Activated CD8-positive, alpha-beta T cell treated with anti-CD3 and anti-CD28 coated beads for 36 hours (primary cell): ENCODE results near the gene TFF3. TPM values are rescaled to one million over a fixed set of nuclear protein-coding genes. Genes with fewer than 3 reads are reported as not detected.

Source experiments
- ATAC-seq: fragments of 200-7000 bp; cut with Tn5 transposase; one replicate; pipeline ENCODE4 v1.10.0; 2021; ENCODE audit warnings: mild to moderate bottlenecking, moderate library complexity
- CTCF ChIA-PET: fragments of 350-600 bp; sonication (Branson Sonifier 250); formaldehyde crosslinking; loops from one replicate; lab custom pipeline; 2021; ENCODE audit warnings: antibody characterized with exemption; lab: Charles Lee
- POLR2A ChIA-PET: fragments of 350-600 bp; sonication (Branson Sonifier 250); formaldehyde crosslinking; loops from one replicate; lab custom pipeline; 2021; ENCODE audit warnings: antibody characterized with exemption; lab: Charles Lee
- DNase-seq: peaks from one replicate; pipeline ENCODE4 v3.0.0-alpha.2; 2020
- H3K27ac Mint-ChIP-seq: one replicate; pipeline ENCODE4 v1.8.0; 2021; ENCODE audit warnings: mild to moderate bottlenecking, mixed read lengths
- H3K27me3 Mint-ChIP-seq: one replicate; pipeline ENCODE4 v1.8.0; 2021; ENCODE audit warnings: mixed read lengths
- H3K36me3 Mint-ChIP-seq: one replicate; pipeline ENCODE4 v1.8.0; 2021; ENCODE audit warnings: low read depth, mixed read lengths
- H3K4me1 Mint-ChIP-seq: one replicate; pipeline ENCODE4 v1.8.0; 2021; ENCODE audit warnings: low read depth, mixed read lengths
- H3K4me3 Mint-ChIP-seq: one replicate; pipeline ENCODE4 v1.8.0; 2021; ENCODE audit warnings: mild to moderate bottlenecking, moderate library complexity, mixed read lengths
- H3K9me3 Mint-ChIP-seq: one replicate; pipeline ENCODE4 v1.8.0; 2021; ENCODE audit warnings: mixed read lengths
- CTCF ChIP-seq: fragments of 200-600 bp; IDR thresholded peaks from one replicate; pipeline ENCODE4 v1.8.0; 2022; ENCODE audit warnings: antibody characterized with exemption, mild to moderate bottlenecking
- intact Hi-C: fragments of 100-400 bp; cut with micrococcal nuclease; formaldehyde crosslinking; loops from one replicate; pipeline ENCODE4 v1.10.0; 2022
- total RNA-seq, 2 experiments: library from RNA; stranded (reverse); gene quantifications; one replicate each; pipeline ENCODE4 v1.2.3, GENCODE V29; 2021

TFF3 gene
- total RNA-seq, 2 experiments from 2014 or later: not detected

- DNase-seq (no peak), ATAC-seq (no peak)
- no peaks in the 10 kb centered on the region for H3K4me1 Mint-ChIP-seq
- ChIA-PET CTCF (interaction anchor here (1.0 to 1.7 kb wide), 5 partner anchors 19 to 170 kb away, joined by 3 to 6 read pairs (median 3); no protein-coding TSS in a partner anchor), POLR2A (interaction anchor here (0.6 kb wide), 2 partner anchors 74 to 90 kb away, joined by 3 read pairs; no protein-coding TSS in a partner anchor)
- peaks cover 2% of the 10 kb centered on the region for H3K36me3 Mint-ChIP-seq
- no peak overlapping the region for H3K4me3 Mint-ChIP-seq
- TF ChIP-seq CTCF: no peak
- H3K27ac Mint-ChIP-seq: no peak overlapping the region
- no peaks in the 10 kb centered on the region for H3K27me3 Mint-ChIP-seq
- peaks cover 18% of the 10 kb centered on the region for H3K9me3 Mint-ChIP-seq
- intact Hi-C loops: no loop called here
Measured at GRCh38 chr21:42357307-42357706, 42.1 kb upstream of the TFF3 start.

DNA sequence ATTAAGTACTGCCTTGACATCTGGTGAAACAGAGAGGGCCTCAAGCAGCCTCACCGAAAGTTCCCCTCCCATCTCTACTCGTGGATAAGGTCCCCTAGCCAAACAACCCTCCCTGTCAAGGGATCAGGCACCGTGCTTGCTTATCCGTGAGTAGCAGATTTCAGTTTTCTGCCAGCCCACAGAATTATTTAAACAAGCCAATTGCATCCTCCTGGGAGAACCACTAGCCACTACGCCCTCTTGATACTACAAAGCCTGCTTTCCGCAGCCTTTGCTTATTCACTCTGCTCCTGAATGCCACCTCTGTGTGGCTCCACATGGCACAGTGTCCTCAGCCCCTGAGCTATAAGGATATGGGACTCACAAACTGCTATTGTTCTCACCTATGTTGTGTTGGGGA lies 41.4 kb upstream of the TFF3 start:
- intact Hi-C loops: no loop called here
- Mint-ChIP-seq H3K9me3 (peaks cover 18% of the 10 kb centered on the region), H3K27me3 (no peaks in the 10 kb centered on the region), H3K27ac (no peak overlapping the region), H3K4me3 (no peak overlapping the region), H3K4me1 (no peaks in the 10 kb centered on the region), H3K36me3 (peaks cover 2% of the 10 kb centered on the region)
- ATAC-seq (no peak), DNase-seq (no peak)
- POLR2A ChIA-PET: interaction anchor here (0.6 kb wide), 1 partner anchor 91 kb away, joined by 3 read pairs; no protein-coding TSS in a partner anchor
- TF ChIP-seq CTCF: no peak
- CTCF ChIA-PET: interaction anchor here (1.2 kb wide), 2 partner anchors 25 to 47 kb away, joined by 3 to 4 read pairs; no protein-coding TSS in a partner anchor

DNA sequence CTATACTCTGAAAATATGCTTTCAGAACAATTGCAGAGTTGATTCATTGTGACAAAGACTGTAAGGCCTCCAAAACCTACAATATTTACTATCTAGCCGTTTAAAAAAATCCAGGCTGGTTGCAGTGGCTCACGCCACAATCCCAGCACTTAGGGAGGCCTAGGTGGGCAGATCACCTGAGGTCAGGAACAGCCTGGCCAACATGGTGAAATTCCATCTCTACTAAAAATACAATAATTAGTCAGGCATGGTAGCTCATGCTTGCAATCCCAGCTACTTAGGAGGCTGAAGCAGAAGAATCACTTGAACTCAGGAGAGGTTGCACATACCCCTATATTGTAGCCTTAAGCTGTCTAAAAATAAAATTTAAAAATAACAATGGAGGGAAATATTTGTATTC lies 40.8 kb upstream of the TFF3 start:
- peaks cover 18% of the 10 kb centered on the region for H3K9me3 Mint-ChIP-seq
- H3K4me1 Mint-ChIP-seq: no peaks in the 10 kb centered on the region
- H3K36me3 Mint-ChIP-seq: peaks cover 2% of the 10 kb centered on the region
- H3K27me3 Mint-ChIP-seq: no peaks in the 10 kb centered on the region
- DNase-seq: no peak
- no peak for ATAC-seq
- H3K4me3 Mint-ChIP-seq: no peak overlapping the region
- CTCF ChIA-PET: no interaction called here
- intact Hi-C loops: no loop called here
- POLR2A ChIA-PET: no interaction called here
- H3K27ac Mint-ChIP-seq: no peak overlapping the region
- TF ChIP-seq CTCF: no peak

DNA sequence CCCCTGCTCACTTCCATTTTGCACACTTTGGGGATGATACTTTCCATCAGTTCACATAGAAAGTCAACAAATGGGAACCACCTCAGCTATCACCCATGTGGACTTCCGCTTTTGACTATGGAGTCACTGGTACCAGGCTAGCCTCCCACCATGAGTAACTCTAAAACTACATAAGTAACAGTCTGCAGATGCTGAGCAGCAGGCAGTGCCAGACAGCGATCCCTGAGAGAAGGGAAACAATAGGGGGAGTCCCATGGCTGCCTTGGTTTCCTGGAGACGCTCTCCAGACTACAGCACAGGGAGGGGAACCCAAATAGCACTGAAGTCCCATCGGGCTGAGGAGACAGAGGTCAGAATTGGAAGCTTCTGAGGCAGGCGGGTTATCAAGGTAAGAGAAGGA lies 38.4 kb upstream of the TFF3 start:
- ChIA-PET CTCF (interaction anchor here (0.8 kb wide), 1 partner anchor 15 kb away, joined by 3 read pairs; no protein-coding TSS in a partner anchor), POLR2A (interaction anchor here (0.9 kb wide), 1 partner anchor 22 kb away, joined by 3 read pairs; no protein-coding TSS in a partner anchor)
- no peak overlapping the region for H3K27ac Mint-ChIP-seq
- H3K36me3 Mint-ChIP-seq: peaks cover 2% of the 10 kb centered on the region
- no peaks in the 10 kb centered on the region for H3K27me3 Mint-ChIP-seq
- DNase-seq: no peak
- intact Hi-C loops: no loop called here
- peaks cover 17% of the 10 kb centered on the region for H3K9me3 Mint-ChIP-seq
- ATAC-seq: no peak
- no peaks in the 10 kb centered on the region for H3K4me1 Mint-ChIP-seq
- H3K4me3 Mint-ChIP-seq: no peak overlapping the region
- no peak for TF ChIP-seq CTCF

- peaks cover 2% of the 10 kb centered on the region for H3K36me3 Mint-ChIP-seq
- intact Hi-C loops: no loop called here
- ATAC-seq (no peak), DNase-seq (no peak)
- peaks cover 17% of the 10 kb centered on the region for H3K9me3 Mint-ChIP-seq
- TF ChIP-seq CTCF: no peak
- no peaks in the 10 kb centered on the region for H3K4me1 Mint-ChIP-seq
- ChIA-PET POLR2A (no interaction called here), CTCF (no interaction called here)
- H3K4me3 Mint-ChIP-seq: no peak overlapping the region
- no peak overlapping the region for H3K27ac Mint-ChIP-seq
- H3K27me3 Mint-ChIP-seq: no peaks in the 10 kb centered on the region
Measured at GRCh38 chr21:42352441-42353095, 37.4 kb upstream of the TFF3 start.
